NCI-H2196 (cell line): ENCODE measurements around the gene ETV7.

Source experiments
- DNase-seq: peaks from one replicate; lab custom pipeline; 2025; ENCODE audit not compliant: unreplicated experiment; lab: John Stamatoyannopoulos, UW

The ETV7 gene

GRCh38 chr6:36324715-36325114 is 62.8 kb downstream of the ETV7 start:
- no peak for DNase-seq

- DNase-seq: no peak
Observed at GRCh38 chr6:36324191-36324590, 63.3 kb downstream of the ETV7 start.

DNA sequence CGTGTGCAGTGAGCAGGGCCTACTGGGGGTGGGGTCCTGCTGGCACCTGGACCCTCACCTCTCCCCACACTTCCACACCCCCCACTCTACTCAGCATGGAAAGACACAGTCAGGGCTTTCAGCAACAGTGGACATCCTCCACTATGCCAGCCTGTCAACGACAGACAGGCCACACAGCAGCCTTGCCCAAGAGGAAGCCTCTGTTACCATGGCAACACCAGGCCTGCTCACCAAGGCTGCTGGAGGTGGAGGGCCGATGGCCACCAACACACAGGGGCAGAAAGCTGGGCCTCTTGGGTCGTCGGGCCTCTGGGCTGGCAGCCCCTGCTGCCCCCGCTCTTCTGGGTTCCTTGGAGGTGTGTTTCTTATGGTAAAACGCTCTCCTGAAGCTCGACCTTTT is 64.4 kb downstream of the ETV7 start:
- peak; percentile 67 for DNase-seq

GRCh38 chr6:36322591-36322990 is 64.9 kb downstream of the ETV7 start:
- no peak for DNase-seq

- peak; percentile 61 for DNase-seq
Observed at GRCh38 chr6:36320475-36320874, 67.0 kb downstream of the ETV7 start.

- no peak for DNase-seq
Observed at GRCh38 chr6:36319821-36320220, 67.6 kb downstream of the ETV7 start.

DNA sequence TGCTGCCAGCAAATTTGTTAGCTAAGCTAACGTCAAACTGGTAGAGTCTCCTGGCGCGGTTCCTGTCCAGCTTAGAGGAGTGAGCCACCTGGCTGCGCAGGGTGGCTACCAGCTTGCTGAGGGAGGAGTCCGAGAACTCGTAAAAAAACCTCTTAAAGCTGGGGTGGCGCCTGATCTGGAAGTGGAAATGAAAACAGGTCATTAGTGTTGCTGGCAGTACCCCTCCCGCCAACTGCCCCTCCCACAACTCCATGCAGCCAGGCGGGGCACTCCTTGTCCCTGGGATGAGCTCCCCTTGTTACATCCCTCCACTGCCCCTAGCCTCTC is 68.1 kb downstream of the ETV7 start:
- DNase-seq: peak; percentile 98

- peak; percentile 61 for DNase-seq
Observed at GRCh38 chr6:36318690-36319435, 68.6 kb downstream of the ETV7 start.

DNA sequence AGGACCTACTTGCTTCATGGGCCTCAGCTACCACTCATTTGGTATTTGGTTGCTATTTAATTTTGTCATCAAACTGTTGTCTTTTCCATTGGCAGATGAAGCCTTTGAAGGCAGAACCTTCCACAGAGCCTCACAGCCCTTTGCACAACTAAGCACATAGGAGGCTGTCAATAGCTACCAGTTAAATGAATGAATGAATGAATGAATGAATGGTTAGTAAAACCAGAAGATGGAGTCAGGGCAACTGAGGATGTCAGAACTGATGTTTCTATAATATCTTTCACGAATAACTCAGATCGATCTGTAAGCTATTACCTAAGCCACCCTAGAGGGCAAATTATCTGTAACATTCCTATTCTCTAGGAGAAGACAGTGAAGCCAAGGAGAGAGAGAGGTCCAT is 69.8 kb downstream of the ETV7 start:
- no peak for DNase-seq
